A673 (cell line): ENCODE data around the gene TBL1X.

ENCODE experiments used
- EZH2 ChIP-seq: fragments of 200-600 bp; sonication (generic); IDR thresholded peaks from 2 replicates; pipeline ENCODE4 v1.6.1; 2017; ENCODE audit warnings: borderline replicate concordance, low read depth, mild to moderate bottlenecking, mixed read lengths, antibody characterized with exemption, low read length; ENCODE audit not compliant: poor library complexity, severe bottlenecking
- TF ChIP-seq, protein P1 (sequence below): fragments of 300-800, 200-600 bp; sonication (generic); conservative IDR thresholded peaks from 2 replicates; pipeline ENCODE4 v1.5.1; 2017; ENCODE audit warnings: low read depth, mild to moderate bottlenecking, antibody characterized with exemption, low read length, moderate library complexity, mixed read lengths

DNA sequence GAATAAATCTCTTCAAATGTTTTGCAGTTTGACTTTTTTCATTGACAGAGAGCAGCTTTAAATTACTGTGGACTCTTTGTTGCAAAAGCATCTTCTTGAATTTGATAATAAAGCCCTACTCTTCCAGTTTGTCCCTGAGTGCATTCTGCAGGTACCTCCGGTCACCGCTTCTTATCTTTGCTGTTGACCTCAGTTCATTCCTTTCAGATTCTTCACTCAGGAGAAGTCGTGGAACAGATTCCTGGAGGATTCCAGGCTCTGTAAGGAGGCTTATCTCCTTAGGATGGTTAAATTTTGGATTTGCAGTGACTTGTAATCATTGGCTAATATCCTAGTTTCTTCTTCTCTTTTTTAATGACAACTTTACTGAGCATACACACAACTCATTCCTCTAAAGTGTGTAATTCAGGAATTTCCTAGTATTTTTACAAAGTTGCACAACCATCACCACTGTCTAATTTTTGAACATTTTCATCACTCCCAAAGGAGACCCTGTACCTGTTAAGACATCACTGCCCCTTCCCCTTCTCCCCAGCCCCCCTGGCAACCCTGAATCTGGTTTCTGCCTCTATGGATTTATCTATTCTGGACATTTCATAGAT, 22.0 kb downstream of the TBL1X start:
- TF ChIP-seq, protein P1, sequence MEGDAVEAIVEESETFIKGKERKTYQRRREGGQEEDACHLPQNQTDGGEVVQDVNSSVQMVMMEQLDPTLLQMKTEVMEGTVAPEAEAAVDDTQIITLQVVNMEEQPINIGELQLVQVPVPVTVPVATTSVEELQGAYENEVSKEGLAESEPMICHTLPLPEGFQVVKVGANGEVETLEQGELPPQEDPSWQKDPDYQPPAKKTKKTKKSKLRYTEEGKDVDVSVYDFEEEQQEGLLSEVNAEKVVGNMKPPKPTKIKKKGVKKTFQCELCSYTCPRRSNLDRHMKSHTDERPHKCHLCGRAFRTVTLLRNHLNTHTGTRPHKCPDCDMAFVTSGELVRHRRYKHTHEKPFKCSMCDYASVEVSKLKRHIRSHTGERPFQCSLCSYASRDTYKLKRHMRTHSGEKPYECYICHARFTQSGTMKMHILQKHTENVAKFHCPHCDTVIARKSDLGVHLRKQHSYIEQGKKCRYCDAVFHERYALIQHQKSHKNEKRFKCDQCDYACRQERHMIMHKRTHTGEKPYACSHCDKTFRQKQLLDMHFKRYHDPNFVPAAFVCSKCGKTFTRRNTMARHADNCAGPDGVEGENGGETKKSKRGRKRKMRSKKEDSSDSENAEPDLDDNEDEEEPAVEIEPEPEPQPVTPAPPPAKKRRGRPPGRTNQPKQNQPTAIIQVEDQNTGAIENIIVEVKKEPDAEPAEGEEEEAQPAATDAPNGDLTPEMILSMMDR: no peak
- no peak for TF ChIP-seq EZH2
